Gastrocnemius medialis (tissue), 4 donors: ENCODE results near the gene RPL39L.

Experiments used
- POLR2A ChIP-seq, 2 donors: fragments of 450-650 bp; IDR thresholded peaks; one replicate each; pipeline ENCODE4 v1.6.1; 2017; ENCODE audit warnings: antibody characterized with exemption in 2 of 2, mild to moderate bottlenecking in 2 of 2, moderate library complexity in 2 of 2
- TF ChIP-seq, protein P1 (sequence below), 5 experiments: fragments of 450-650 bp in 3 of 5; fragments of 200-600 bp in 2 of 5; sonication (generic) in 2 of 5; IDR thresholded peaks in 4 of 5; conservative IDR thresholded peaks in 1 of 5; 1 replicate in 4 of 5; 2 replicates in 1 of 5; pipeline ENCODE4 v1.5.1; 2016 to 2019; ENCODE audit warnings: antibody characterized with exemption in 5 of 5, mild to moderate bottlenecking in 3 of 5, moderate library complexity in 3 of 5

GRCh38 chr3:187185759-187186158, 46.5 kb upstream of the RPL39L start:
- TF ChIP-seq, protein P1, sequence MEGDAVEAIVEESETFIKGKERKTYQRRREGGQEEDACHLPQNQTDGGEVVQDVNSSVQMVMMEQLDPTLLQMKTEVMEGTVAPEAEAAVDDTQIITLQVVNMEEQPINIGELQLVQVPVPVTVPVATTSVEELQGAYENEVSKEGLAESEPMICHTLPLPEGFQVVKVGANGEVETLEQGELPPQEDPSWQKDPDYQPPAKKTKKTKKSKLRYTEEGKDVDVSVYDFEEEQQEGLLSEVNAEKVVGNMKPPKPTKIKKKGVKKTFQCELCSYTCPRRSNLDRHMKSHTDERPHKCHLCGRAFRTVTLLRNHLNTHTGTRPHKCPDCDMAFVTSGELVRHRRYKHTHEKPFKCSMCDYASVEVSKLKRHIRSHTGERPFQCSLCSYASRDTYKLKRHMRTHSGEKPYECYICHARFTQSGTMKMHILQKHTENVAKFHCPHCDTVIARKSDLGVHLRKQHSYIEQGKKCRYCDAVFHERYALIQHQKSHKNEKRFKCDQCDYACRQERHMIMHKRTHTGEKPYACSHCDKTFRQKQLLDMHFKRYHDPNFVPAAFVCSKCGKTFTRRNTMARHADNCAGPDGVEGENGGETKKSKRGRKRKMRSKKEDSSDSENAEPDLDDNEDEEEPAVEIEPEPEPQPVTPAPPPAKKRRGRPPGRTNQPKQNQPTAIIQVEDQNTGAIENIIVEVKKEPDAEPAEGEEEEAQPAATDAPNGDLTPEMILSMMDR (IDR thresholded peaks at IDR 0.05 in 4 of 5, conservative IDR thresholded peaks at IDR 0.05 in 1 of 5): no peak
- TF ChIP-seq POLR2A (IDR thresholded peaks at IDR 0.05): no peak
